Fibroblast of lung (primary cell): ENCODE data around the gene ZNF443.

Source experiments
- CTCF ChIP-seq, 2 donors: IDR thresholded peaks in 1 of 2; conservative IDR thresholded peaks in 1 of 2; 1 replicate in 1 of 2; 2 replicates in 1 of 2; pipeline ENCODE4 v1.5.1; 2011 to 2012; ENCODE audit warnings: low read length in 2 of 2, control low read depth in 1 of 2, inconsistent platforms in 1 of 2, low read depth in 1 of 2, mild to moderate bottlenecking in 1 of 2
- EZH2 ChIP-seq: IDR thresholded peaks from 2 replicates; pipeline ENCODE4 v1.5.1; 2012; ENCODE audit warnings: low read length, control low read depth, mild to moderate bottlenecking; ENCODE audit errors: missing control alignments

GRCh38 chr19:12484371-12485051, 43.7 kb upstream of the ZNF443 start, which contains the start of gene ZNF709:
- TF ChIP-seq CTCF (conservative IDR thresholded peaks at IDR 0.05 in 1 of 2, IDR thresholded peaks at IDR 0.05 in 1 of 2; ENCODE audit: low read depth in 1 of 2, low read length in 2 of 2) (no peak), EZH2 (no peak)
